NCI-H2196 treated with DMSO at 0.1 percent for 48 hours (cell line): ENCODE measurements around the gene LDLRAD2.
"Not testable (repeated sequence)": the region's sequence is repeated elsewhere in the genome, so short reads cannot be mapped to it uniquely, and the experiment has no call there.

Experiments used
- DNase-seq: peaks from one replicate; lab custom pipeline; 2025; ENCODE audit not compliant: unreplicated experiment; lab: John Stamatoyannopoulos, UW

The LDLRAD2 gene

GRCh38 chr1:21823980-21824702 is 12.1 kb downstream of the LDLRAD2 start:
- DNase-seq = no peak

- no peak for DNase-seq
Measured at GRCh38 chr1:21824926-21825325, 12.9 kb downstream of the LDLRAD2 start.

- no peak for DNase-seq
Measured at GRCh38 chr1:21825393-21825792, 13.3 kb downstream of the LDLRAD2 start.

GRCh38 chr1:21826694-21827093 is 14.6 kb downstream of the LDLRAD2 start:
- DNase-seq = not testable (repeated sequence)

- no peak for DNase-seq
Measured at GRCh38 chr1:21827141-21827679, 15.1 kb downstream of the LDLRAD2 start.

- no peak for DNase-seq
Measured at GRCh38 chr1:21828075-21828474, 16.0 kb downstream of the LDLRAD2 start.

GRCh38 chr1:21828506-21829210 is 16.6 kb downstream of the LDLRAD2 start:
- DNase-seq = no peak

- DNase-seq = no peak
Measured at GRCh38 chr1:21829294-21829693, 17.2 kb downstream of the LDLRAD2 start.

- no peak for DNase-seq
Measured at GRCh38 chr1:21830792-21831453, 18.9 kb downstream of the LDLRAD2 start.

- no peak for DNase-seq
Measured at GRCh38 chr1:21831454-21831970, 19.4 kb downstream of the LDLRAD2 start.

GRCh38 chr1:21833392-21833976 is 21.4 kb downstream of the LDLRAD2 start:
- no peak for DNase-seq

GRCh38 chr1:21834094-21834493 is 22.0 kb downstream of the LDLRAD2 start:
- no peak for DNase-seq

GRCh38 chr1:21834666-21835065 is 22.6 kb downstream of the LDLRAD2 start:
- no peak for DNase-seq

- DNase-seq = no peak
Measured at GRCh38 chr1:21836010-21836409, 23.9 kb downstream of the LDLRAD2 start.

- DNase-seq = no peak
Measured at GRCh38 chr1:21836729-21837128, 24.7 kb downstream of the LDLRAD2 start.

- DNase-seq = no peak
Measured at GRCh38 chr1:21837476-21837875, 25.4 kb downstream of the LDLRAD2 start.

- DNase-seq = no peak
Measured at GRCh38 chr1:21838359-21839157, 26.5 kb downstream of the LDLRAD2 start.

- no peak for DNase-seq
Measured at GRCh38 chr1:21839337-21840037, 27.4 kb downstream of the LDLRAD2 start.

GRCh38 chr1:21840981-21841380 is 28.9 kb downstream of the LDLRAD2 start:
- DNase-seq = no peak
